GM18511 (cell line): ENCODE results near the gene RHBDD1.
"Not testable (repeated sequence)": the region's sequence is repeated elsewhere in the genome, so short reads cannot be mapped to it uniquely, and the experiment has no call there.

Experiments
- ATAC-seq: cut with Tn5 transposase; IDR thresholded peaks from one replicate; pipeline ENCODE4 v1.9.1; 2021; ENCODE audit warnings: mild to moderate bottlenecking, moderate library complexity; ENCODE audit not compliant: unreplicated experiment

The RHBDD1 gene

DNA sequence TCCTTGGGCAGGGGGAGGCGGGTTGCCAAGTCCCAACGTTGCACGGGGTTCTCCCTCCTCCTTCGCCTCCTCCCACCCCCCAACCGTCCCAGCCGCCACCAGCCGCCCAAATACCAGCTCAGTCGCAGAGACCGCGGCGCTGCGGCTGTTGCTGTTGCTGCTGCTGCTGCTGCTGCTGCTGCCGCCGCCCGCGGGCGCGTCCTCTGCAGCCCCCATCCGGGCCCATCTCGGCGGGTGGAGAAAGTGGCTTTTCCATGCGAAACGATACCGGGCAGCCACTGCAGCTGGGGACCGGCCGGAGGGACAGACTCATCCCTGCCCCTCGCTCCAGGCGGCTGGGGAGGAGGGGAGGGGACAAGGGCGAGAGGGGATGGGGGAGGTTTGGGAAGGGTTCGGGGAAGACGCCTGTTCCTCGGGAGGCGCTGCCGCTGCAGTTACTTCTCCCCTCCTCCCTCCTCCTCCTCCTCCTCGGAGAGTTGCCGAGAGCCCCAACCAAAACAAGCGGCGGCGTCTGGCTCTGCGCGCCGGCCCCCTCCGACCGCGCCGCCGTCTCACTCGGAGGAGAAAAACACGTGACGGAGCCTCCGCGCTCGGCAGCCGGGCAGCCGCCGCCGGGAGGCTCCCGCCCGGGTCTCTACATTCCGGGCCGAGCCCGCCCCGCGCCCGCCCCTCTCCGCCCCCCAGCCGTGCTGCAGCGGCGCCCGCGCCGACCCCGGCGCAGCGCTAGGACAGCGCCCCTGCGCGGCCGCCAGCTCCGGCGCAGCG, 36.5 kb upstream of the RHBDD1 start, which contains the start of gene IRS1:
IRS1 (minus strand) TSS at position 610 of the 765 bp plus-strand sequence. CDS start 1,082 bp downstream, outside the sequence.
- peak; percentile 39 for ATAC-seq

DNA sequence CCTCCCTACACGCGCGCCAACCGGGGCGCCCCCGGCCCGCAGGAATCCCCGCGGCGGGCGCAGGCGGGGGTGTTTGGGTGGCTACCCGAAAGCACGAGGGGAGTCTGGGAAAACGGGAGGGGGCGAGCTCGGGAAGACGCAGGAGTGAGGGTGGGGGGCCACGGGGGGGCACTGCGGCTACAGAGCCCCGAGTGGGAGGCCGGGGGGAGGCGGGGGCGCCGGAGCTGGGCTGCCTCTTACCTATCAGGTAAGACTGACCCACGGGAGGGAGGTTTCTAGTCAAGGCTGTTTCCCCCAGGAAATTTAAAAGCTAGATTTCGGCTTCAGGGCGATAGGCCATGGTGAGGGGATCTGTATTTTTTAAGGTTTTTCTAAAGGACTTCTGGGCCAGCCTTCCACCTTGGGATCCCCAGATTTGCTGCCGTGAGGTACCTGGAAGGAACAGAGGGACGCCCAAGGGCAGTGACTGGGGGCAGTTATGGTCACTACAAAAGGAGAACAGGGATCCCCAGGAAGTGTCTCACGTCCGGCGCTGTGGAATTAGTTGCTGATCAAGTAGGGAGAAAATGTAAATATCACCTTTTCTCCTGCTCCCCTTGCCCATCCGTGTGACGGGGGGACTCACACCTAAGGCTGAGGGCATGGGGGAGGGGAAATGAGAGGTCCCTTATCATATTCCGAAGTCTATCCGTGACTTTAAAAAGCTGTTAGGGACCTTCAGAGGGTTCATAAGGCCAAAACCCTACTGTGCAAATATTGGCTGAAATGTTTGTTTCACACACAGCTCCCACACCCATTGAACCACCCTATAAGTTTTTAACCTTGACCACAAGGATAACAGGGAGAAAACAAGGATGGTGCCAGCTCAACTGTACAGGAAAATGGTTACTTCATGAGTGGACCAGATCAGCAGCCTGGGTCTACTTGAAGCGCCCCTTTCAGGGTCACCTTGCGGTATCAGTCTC, 35.6 kb upstream of the RHBDD1 start:
- no peak for ATAC-seq

DNA sequence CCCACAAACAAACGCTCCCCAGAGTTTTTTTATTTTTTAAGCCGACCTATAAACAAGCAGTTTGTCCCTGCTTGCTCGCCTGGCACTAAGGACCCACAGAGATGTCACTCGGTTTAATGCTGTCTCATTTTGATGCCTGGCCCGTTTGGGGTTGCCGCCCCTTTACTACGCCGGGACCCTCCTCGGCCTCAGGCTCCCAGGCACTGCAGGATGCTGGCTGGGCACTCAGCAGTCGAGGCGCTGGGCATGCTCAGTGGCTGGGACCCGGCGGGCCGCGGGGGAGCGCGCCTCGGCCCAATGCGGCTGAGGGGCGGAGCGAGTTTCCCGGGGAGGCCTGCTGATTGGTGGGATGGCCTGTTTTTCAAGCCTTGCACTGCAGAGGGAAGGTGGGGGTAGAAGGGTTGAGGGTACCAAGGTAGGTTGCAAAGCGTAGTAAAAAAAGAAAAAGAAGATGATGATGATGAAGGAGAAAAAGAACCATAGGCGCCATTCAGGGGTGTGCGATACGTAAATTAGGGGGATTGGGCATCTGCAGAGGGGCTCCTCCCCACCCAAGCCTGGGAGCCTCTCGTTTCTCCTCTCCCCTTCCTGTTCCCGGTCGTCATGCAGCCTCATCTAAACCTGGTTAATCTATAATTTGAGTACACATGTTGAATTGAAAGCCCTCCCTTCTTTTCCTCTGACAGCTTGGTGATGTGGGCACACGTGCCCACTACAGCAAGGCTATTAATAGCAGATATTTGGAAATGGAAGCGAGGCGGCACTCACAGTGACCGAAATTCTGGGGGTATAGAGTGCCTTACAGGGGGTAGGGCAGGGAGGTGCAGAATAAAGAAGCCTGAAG, 34.7 kb upstream of the RHBDD1 start:
- peak; percentile 80 for ATAC-seq

DNA sequence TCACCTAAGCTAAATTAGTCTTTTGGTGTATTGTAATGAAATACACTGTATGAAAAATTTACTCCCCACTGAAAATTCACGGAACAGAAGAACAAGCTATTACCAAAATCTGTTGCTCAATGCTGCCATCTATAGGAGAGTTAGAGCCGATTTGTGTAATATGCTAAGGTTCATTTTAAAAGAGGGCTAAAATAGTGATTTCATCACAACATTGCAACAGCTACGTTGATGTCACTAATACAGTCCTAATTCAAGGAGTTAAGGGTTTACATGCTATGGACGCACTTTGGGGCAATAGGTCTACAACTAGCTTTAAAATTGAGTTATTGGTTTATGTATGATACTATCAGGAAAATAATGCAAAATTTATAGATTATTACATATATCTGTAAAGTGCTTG, 33.3 kb upstream of the RHBDD1 start:
- ATAC-seq, result no peak

DNA sequence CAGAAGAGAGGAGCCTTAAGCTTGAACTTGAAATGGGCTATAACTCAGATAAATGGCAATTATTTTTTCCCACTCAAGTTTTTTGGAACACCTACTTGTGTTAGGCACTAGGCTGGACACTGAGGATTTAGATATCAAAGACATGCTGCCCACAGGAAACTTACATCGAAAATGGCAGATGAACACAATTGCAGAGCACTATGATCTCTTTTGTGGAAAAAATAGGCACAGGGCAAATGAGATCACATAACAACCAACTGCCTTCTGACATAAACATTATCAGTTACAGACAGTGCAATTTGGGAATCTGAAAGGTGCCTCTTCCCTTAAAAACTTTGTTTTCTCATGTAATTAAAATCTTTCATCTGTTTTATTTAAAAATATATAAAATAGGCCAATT, 32.4 kb upstream of the RHBDD1 start:
- ATAC-seq, result no peak

DNA sequence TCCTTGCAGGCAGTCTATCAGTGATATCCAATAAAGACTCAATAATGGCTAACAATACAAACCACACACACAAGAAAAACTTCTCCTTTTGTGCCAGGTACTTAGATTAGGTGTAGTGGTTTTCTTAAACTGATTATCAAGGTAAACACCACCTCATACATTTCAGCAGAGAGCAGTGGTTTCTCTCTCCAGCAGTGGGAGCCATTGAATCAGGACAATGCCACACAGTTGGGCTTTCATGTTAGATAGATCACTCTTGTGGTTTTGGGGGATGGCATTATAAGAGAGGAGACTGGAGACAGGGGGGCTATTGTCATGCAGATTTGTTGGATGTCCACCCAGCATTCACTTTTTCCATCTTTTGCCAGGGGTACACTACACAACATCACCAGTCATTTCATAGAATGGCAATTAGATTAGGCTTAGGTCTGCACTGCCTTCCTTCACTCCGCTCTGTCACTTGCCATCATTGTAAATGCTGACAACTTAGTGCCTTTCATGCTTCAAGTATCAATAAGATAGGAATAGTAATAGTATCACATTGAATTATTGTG, 22.6 kb upstream of the RHBDD1 start:
- peak; percentile 48 for ATAC-seq

DNA sequence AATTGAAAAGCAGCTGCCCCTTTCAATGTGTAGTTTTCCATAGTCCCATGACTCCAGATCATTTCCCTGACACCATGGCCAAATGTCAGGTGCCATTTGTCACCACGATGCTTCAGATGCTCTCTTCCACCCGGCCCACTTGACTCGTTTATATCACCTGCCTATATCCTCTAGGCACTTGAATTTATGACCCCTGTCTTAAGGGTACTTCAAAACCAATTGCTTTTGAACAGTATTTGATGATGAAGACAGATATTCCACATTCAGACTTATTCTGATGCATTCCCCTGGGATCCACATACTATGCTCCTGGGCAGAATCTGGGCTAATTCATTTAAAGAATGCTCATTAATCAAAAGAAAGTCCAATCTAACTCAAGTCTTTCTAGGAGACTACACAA, 16.9 kb upstream of the RHBDD1 start:
- no peak for ATAC-seq

DNA sequence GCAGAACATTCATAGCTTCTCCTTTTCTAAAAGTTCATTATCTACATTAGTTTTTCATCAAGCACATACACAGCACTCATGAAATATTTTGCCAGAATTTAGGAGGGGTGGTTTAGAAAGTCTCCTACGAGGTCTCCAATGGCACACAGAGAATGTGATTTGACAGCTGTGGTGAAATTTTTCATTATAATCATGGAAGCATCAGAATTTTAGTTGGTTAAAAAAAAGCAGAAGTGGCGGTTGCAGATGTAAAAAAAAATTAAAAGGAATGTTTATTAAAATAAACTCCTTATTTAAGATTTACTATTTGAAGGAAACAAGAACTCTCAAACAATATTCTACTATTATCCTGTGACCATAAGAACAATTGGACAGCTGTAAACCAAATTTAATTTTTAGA, 10.8 kb upstream of the RHBDD1 start:
- ATAC-seq, result no peak

DNA sequence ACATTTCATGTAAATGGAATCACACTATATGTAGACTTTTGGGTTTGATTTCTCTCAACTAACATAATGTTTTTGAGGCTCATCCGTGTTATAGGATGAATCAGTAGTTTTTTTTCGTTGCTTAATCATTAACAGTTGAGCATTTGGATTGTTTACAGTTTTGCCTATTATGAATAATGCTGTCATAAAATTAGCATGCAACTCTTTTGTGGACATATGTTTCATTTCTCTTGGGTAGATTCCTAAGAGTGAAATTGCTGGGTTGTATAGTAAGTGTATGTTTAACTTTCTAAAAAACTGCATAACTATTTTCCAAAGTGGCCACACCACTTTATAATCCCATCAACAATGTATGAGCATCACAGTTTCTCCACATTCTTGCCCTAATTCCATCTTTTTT, 7.7 kb upstream of the RHBDD1 start:
- ATAC-seq, result no peak

DNA sequence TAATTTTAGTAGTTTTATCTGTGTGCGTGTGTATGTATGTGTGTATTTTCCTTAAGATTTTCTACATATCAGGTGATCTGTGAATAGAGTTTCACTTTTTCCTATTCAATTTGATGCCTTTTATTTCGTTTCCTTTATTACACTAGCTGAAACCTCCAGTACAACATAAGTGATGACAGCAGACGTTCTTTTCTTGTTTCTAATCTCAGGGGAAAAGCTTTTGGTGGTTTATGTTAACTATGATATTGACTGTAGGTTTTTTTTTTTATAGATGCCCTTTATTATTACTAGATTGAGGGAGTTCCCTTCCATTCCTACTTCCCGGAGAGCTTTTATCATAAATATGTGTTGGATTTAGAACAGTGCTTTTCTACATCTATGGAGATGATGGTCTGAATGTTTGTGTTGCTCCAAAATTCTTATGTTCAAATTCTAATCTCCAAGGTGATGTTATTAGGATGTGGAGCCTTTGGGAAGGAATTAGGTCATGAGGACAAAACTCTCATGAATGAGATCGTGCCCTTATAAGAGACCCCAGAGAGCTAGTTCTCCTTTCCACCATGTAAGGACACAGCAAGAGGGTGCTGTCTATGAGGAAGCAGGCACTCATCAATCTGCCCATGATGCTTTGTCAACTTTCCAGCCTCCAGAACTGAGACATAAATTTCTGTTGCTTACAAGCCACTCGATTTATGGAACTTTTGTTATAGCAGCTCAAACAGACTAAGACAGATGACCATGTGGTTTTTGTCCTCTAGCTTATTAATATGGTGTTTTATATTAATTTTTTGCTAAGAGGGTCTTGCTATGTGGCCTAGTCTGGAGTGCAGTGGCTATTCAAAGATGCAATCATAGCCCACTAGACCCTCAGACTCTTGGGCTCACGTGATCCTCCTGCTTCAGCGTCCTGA, 5.9 kb upstream of the RHBDD1 start:
- no peak for ATAC-seq

DNA sequence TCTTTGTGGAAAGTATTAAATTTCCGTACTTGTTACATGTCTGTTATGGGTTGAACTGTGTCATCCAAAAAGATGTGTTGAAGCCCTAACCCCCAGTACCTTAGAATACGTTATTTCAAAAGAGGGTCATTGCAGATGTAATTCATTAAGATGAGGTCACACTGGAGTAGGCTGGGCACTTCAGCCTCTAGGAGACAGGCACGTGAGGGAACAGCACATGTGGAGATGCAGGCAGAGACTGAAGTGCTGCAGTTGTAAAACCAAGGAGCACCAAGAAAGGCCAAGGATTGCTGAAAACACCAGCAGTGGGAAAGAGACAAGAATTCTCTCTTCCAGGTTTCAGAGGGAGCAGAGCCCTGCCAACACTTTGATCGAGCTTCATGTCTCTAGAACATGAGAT, 4.6 kb upstream of the RHBDD1 start:
- ATAC-seq, result no peak

DNA sequence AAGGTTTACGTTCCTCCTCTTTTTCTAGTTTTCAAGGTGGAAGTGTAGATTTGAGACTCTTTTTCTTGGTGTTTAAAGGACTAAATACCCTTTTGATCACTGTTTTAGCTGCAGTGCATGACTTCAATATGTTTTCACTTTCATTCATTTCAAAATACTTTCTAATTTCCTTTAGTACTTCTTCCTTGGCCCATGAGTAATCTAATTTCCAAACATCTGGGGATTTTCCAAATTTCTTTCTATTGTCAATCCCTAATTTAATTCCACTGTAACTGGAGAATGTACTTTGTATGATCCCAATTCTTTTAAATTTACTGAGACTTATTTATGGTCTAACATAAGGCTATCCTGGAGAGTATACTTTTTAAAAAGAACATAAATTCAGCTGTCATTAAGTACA, 3.8 kb upstream of the RHBDD1 start:
- ATAC-seq, result no peak

DNA sequence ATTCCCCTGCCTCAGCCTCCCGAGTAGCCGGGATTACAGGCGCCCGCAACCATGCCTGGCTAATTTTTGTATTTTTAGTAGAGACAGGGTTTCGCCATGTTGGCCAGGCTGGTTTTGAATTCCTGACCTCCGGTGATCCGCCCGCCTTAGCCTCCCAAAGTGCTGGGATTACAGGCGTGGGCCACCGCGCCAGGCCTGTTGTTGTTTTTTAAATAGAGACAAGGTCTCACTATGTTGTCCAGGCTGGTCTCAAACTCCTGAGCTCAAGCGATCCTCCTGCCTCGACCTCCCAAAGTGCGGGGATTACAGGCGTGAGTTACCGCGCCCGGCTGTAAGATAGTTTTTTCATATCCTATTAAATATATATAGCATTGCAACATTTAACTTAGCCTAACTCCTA, 974 bp upstream of the RHBDD1 start:
- not testable (repeated sequence) for ATAC-seq

DNA sequence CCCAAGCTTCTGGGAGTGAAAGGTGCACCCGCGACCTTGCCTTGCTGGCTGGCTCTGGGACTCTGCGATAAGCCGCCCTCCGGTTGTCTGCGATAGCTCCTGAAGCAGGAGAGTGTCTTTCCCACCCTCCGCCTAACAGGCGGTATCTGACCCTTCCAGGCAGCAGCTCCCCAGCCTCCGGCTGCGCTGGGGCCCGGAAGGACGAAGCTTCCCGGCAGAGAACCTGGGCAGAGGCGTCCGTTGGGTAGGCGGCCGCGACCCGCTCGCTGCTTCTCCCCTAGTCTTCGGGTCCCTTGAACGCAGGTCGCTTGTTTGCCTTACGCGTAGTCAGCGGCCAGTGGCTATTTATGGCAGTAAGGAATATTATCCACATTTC, 446 bp upstream of the RHBDD1 start:
- peak; percentile 26 for ATAC-seq

DNA sequence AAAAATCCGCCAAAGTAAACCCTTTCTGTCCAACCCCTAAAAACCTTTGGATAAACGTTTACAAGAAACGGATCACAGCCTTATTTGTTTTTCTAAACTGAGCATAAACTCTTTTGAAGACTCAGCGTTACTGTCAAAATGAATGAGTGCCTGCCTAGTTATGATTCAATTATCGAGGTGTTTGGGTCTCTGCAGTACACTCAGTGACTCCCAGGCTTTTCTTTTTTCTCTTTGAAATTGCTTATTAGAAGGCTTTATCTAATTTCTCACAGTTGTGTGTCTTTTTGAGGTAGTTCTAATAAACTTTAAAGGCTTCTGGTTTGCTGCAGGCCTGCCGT, 663 bp downstream of the RHBDD1 start:
- peak; percentile 10 for ATAC-seq

DNA sequence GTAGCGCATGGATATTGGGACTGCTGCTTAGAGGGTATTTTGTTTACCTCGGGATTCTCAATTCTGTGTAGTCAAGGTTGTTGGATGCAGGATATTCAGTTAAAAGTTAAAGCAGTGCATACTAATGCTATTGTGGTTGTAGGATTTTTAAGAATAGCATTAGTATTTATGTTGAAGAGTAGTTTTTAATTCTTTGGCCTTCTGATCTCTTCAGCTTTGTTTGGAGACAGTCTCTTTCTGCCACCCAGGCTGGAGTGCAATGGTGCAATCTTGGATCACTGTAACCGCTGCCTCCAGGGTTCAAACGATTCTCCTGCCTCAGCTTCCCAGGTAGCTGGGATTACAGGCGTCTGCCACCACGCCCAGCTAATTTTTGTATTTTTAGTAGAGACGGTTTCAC, 1.5 kb downstream of the RHBDD1 start:
- no peak for ATAC-seq

DNA sequence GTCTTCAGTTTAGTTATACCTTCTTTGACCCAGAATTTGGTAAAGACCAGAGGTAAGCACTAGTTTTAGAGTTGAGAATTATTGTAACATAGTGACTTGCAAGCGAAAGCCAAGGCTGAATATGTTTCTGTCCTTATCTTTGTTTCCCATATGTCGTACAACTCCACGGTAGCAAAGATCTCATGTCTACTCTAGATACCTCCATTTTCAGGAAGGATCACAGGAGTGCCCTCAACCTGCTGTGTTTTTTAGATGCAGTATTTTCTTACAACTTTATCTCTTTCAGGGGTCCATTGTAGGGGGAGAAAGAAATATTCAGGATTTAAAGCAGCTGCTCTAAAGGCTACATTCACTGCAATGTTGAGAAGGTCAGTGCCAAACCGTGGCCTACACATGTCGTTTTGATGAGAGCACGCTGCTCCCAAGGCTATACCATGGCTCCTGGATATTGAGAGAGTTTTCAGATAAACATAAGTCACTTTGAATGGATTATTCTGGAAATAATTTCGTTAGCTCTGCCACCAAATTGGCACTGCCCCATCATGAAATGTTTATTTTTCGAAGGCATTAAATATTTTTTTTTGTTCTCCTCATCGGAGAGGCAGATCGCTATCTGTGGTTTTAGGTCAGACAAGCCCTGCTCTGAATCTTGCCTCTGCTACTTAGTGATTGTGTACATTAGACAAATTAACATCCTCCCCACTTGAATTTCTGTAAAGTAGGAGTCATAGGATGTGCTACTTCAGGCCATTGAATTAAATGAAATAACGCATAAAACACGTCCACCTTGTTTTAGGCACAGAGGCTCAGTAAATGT, 2.1 kb downstream of the RHBDD1 start:
- no peak for ATAC-seq

DNA sequence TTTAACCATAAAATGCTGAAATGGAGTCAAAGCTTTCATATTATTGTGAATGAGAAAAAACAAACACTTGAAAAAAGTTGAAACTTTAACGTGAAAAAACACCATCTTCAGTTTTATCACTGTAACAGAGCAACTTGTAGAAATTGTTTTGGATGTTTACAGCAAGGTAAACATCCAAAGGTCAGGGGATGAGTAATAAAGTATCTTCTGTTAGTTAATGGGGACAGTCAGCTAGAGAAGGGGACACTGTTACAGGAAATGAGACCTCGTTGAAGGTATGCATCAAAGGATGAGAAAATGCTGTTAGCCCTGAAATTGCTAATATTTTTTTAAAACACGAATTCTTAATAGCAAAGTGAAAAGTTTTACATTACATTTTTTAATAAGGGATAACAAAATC, 2.9 kb downstream of the RHBDD1 start:
- ATAC-seq, result no peak

DNA sequence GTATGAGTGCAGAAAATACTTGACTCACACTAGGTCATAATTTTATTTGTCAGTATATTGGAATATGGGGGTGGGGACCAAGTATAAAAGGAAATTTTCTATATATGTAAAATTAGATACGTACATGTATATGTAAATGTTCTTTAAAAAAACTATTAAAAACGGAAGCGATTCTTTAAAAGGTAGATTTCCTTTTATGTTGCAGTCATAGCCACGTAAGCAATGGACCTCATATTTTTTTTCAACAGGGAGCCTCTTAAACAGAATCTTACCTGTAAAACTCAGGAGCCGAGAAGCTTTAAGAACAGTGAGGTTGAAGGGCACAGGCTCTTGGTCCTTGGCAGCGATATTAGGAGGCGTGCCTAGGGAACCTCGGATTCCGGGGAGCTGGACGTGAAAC, 3.3 kb downstream of the RHBDD1 start:
- no peak for ATAC-seq
